HG03139 (cell line): ENCODE data around the gene MCM3AP.

Experiments used
- ATAC-seq: cut with Tn5 transposase; IDR thresholded peaks from one replicate; pipeline ENCODE4 v1.9.1; 2021; ENCODE audit not compliant: unreplicated experiment

The MCM3AP gene

GRCh38 chr21:46274797-46275390 is 10.5 kb downstream of the MCM3AP start:
- ATAC-seq = no peak

- ATAC-seq = no peak
Measured at GRCh38 chr21:46273341-46273740, 12.1 kb downstream of the MCM3AP start.

- ATAC-seq = no peak
Measured at GRCh38 chr21:46269466-46269865, 15.9 kb downstream of the MCM3AP start.

GRCh38 chr21:46268371-46268770 is 17.0 kb downstream of the MCM3AP start:
- ATAC-seq = no peak

GRCh38 chr21:46266946-46267345 is 18.5 kb downstream of the MCM3AP start:
- no peak for ATAC-seq

- no peak for ATAC-seq
Measured at GRCh38 chr21:46265736-46266525, 19.5 kb downstream of the MCM3AP start.

- no peak for ATAC-seq
Measured at GRCh38 chr21:46264690-46265144, 20.7 kb downstream of the MCM3AP start.

- ATAC-seq = no peak
Measured at GRCh38 chr21:46264046-46264689, 21.2 kb downstream of the MCM3AP start.

- no peak for ATAC-seq
Measured at GRCh38 chr21:46256501-46256994, 28.9 kb downstream of the MCM3AP start.

GRCh38 chr21:46255758-46256337 is 29.6 kb downstream of the MCM3AP start:
- no peak for ATAC-seq

GRCh38 chr21:46255166-46255565 is 30.2 kb downstream of the MCM3AP start:
- ATAC-seq = no peak

GRCh38 chr21:46254208-46254975 is 31.0 kb downstream of the MCM3AP start:
- ATAC-seq = no peak

GRCh38 chr21:46253610-46254124 is 31.7 kb downstream of the MCM3AP start:
- no peak for ATAC-seq

GRCh38 chr21:46252840-46253239 is 32.6 kb downstream of the MCM3AP start:
- ATAC-seq = no peak

GRCh38 chr21:46250146-46250725 is 35.2 kb downstream of the MCM3AP start:
- ATAC-seq = no peak

- ATAC-seq = no peak
Measured at GRCh38 chr21:46248827-46249226, 36.6 kb downstream of the MCM3AP start.

GRCh38 chr21:46248422-46248782 is 37.0 kb downstream of the MCM3AP start:
- no peak for ATAC-seq

GRCh38 chr21:46247699-46248421 is 37.6 kb downstream of the MCM3AP start:
- no peak for ATAC-seq

- no peak for ATAC-seq
Measured at GRCh38 chr21:46246345-46246744, 39.1 kb downstream of the MCM3AP start.
